Stromal cell of bone marrow (primary cell): Measurements from ENCODE around the gene ASGR1.
A peak's percentile ranks its signal among the peaks of the same experiment; 100 is the strongest.

Experiments used
- DNase-seq: peaks from one replicate; pipeline ENCODE4 v3.0.0-alpha.2; 2012; ENCODE audit warnings: low read depth

ASGR1 gene

DNA sequence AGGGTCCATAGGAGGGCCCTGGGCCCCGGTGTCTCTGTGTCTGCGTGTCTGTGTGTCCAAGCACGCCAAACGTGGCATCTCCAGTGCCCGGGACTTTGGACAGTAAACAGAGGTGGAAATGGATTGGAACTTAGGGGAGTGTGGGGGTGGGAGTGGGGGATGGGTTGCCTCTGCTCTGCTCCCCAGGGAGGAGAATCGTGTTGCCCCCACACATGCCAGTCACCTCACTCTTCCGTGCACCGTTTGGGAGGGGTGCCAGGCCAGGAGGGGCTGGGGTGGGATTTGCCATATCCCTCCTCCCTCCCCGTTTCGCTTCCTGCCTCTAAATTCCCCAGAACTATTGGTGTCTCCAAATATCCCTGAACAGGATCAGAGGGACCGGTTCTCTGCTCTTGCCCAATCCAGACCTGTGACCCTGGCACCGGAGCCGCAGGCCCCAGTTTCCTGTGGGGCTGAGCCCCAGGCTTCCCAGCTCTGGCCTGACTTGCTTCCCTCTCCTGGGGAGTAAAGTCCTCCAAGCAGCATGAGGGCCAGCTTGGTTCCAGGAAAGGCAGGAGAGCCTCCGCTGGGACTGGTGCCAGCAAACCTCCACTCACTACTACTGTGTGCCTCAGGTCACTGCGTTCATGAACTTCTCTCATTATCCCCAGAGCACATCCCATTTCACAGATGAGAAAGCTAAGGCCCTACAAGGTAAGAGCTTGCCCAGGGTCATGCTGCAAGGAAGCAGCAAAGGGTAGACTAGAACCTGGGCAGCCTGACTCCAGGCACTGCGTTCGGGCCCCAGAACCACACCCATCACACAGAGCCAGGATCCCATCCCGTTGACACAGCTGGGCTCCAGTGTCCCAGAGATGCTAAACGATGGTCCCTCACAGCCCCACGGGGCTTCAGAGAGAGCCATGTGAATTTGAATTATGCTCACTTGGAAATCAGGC lies at the start of gene ASGR1:
Gene ASGR1 (minus strand): TSS at position 54 of the 938 bp plus-strand sequence. CDS start 807 bp downstream, outside the sequence.
- DNase-seq = no peak

GRCh38 chr17:7228920-7229319 lies 49.8 kb upstream of the ASGR1 start:
- DNase-seq = no peak

GRCh38 chr17:7226721-7227710 lies 47.8 kb upstream of the ASGR1 start:
- DNase-seq = no peak

DNA sequence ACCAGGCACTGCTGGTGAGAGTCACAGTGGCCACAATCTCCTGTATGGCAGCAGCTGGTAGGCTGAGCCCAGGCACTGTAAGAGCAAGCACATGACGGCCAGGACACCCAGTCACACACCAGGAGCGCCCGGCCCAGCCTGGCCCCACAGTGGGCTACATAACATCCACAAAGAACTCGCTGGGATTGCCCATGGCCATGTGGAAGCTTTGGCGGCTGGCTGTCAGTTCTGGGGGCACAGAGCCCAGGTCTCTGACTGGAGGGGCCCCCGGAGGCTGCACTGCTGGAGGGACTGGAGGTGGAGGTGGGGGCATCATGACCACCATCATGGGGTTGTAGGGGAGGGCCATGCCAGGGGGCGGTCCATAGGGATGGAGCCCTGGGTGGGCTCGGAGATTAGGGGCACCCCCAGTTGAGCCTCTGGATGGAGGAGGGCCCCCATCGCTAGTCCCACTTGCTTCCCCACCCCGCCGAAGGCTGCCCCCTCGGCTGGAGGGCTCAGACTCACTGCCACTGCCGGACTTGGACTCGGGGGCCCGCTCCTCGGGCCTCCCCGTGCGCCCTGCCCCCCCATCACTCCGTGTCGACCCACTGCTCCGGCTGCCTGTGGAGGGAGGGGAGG lies 46.7 kb upstream of the ASGR1 start:
- no peak for DNase-seq

DNA sequence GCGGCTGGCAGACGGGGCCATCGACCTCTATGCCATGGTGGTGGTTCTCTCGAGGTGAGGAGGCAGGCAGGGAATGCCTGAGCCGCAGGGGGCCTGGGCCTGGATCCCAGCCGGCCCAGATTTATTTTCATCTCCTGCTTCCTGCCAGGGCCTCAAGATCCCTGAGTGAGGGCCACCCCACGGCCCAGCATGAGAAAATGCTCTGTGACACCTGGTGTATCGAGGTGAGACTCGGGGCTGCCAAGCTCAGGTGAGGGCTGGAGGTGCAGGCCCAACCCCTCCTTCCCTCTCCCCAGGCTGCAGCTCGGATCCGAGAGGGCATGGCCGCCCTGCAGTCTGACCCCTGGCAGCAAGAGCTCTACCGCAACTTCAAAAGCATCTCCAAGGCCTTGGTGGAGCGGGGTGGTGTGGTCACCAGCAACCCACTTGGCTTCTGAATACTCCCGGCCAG lies 45.5 kb upstream of the ASGR1 start:
- no peak for DNase-seq

GRCh38 chr17:7224110-7224509 lies 44.9 kb upstream of the ASGR1 start:
- no peak for DNase-seq

GRCh38 chr17:7223375-7223774 lies 44.2 kb upstream of the ASGR1 start:
- no peak for DNase-seq

DNA sequence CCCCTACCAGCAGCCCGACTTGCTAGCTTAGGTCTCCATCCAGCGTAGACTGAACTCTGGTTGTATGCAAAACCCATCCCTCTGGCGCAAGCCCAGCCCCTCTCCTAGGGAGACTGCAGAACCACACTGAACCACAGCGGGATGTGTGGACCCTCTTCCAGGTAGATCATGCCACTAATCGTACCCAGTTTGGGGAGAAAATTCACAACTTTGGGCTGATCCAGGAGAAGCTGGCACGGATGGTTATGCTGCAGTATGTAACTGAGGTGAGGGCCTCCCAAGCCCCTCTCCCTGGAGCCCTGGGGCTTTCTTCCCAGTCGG lies 43.8 kb upstream of the ASGR1 start:
- DNase-seq = no peak

DNA sequence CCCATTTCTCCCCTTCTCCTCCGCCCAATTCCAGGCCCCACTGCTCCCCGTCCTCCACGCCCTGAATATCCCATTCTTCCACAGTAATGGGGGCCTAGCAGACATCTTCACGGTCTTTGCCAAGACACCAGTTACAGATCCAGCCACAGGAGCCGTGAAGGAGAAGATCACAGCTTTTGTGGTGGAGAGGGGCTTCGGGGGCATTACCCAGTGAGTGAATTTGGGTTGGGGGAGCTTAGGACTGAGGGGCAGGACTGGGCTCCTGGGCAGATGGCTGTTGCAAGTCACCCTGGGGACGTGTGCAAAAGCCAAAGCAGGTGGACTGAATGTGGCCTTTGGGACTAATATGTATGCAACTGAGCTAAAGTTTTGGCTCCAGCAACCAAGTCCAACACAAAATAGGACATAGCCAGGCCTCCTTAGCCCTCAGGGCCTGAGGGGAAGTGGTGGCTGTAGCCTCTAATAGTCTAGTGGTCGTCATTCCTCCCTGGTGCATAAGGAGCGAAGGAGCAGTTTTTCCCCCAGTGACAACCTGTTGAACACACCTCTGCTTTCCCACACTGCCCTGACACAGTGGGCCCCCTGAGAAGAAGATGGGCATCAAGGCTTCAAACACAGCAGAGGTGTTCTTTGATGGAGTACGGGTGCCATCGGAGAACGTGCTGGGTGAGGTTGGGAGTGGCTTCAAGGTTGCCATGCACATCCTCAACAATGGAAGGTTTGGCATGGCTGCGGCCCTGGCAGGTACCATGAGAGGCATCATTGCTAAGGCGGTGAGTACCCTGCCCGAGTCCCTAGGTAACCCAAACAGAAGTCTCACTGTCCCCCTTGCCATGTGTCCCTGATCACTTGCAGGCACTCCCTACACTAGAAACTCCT lies 43.2 kb upstream of the ASGR1 start:
- DNase-seq = no peak

DNA sequence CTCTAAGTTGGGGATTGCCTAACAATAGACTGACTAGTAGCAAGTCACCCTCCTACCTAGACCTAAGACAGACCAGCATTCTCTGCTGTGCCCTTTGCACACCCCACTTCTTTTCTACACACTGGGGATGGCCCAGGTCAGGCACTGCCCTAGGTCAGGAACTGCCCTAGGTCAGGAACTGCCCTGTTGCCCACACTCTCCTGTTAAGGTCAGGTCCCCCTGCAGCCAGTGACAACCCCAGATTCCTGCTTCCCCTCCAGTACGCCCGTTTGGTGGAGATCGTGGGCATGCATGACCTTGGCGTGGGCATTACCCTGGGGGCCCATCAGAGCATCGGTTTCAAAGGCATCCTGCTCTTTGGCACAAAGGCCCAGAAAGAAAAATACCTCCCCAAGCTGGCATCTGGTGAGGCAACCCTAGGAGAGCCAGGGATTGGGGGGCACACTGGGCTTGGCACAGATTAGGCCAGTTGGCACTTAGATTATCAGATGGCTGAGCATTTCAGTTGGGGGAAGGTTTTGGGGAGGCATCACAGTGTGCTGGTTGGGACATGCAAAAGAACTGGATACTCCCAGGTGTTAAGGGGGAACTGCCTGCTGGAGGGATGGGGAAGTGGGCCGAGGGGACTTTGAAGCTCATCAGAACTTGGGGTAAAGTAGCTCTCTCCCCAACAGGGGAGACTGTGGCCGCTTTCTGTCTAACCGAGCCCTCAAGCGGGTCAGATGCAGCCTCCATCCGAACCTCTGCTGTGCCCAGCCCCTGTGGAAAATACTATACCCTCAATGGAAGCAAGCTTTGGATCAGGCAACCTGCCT lies 42.3 kb upstream of the ASGR1 start:
- no peak for DNase-seq

- DNase-seq = no peak
These were observed 41.6 kb upstream of the ASGR1 start for GRCh38 chr17:7220593-7221277.

DNA sequence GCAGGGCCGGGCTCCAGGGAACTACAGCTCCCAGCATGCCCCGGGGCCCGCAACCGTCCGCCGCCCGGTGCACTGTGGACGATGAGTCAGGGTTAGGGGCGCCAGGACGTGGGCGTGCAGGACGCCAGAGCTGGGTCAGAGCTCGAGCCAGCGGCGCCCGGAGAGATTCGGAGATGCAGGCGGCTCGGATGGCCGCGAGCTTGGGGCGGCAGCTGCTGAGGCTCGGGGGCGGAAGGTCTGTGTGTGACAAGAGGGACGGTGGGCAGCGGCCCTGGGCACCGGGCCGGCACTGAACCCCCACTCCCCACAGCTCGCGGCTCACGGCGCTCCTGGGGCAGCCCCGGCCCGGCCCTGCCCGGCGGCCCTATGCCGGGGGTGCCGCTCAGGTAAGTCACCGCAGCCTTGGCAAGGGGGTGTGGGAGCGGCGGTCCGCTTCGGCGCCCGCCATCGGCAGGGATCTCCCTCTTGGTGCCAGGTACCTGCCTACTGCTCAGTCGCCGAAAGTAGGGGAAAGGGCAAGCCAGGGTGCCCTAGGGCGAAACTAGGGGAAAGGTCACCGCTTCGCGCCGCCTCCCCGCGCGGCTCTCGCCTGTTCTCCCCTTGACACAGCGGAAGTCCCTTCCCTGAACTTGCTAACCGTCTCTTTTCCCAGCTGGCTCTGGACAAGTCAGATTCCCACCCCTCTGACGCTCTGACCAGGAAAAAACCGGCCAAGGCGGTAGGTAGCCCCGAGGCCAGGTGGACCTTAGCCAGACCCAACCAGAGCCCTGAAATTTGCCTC lies 40.8 kb upstream of the ASGR1 start, which contains the start of the genes ACADVL and DLG4:
Gene ACADVL (plus strand): TSS at position 127 of the 781 bp plus-strand sequence. CDS start 47 bp downstream, at position 174.
Gene DLG4 (minus strand): TSS at position 25 of the 781 bp plus-strand sequence.
- peak; percentile 84 for DNase-seq

DNA sequence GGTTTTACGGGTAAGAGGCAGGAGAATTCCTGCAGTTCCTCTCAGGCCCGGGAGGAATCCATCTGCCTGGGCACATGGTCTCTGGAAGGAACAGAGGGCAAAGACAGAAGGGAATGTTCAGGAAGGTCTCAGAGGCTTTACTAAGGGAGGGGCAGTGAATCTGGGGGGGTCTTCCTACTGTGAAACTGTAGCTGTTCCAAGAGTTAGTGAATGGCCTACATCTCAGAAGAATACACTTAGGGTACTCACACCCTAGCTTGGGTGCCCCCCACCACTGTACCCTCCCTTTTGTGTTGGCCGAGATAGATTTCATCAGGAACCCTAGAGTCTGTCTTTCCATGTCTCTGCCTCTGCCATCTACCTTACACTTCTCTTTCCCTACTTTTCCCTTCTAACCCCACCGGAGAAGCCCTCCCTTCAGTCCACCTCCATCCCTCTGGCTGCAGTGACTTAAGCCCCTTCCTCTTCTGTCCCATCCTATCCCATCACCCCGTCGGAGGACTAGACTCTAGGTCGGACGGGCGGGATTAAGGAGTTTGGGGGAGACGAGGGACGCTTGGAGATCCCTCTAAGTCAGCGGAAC lies 40.1 kb upstream of the ASGR1 start:
- no peak for DNase-seq

DNA sequence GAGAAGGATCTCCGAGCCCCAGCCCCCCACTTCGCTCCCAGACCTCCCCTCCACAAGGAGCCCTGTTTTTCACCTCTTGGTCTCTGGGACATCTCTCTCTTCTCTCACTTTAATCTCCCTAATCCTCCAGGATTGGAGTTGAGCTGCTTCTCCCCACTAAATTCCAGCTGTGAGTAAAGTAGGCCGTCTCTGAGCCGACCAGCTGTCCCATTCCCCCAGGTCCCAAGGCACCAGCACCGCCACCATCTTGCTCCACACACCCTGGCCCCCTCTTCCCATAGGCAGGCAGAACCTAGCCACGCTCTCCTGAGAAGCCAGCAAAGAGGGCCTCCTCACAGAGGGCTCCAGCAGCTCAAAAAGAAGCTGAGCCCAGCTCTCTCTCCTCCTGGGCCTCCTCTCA lies 39.6 kb upstream of the ASGR1 start:
- no peak for DNase-seq

GRCh38 chr17:7218166-7218565 lies 39.0 kb upstream of the ASGR1 start:
- no peak for DNase-seq

DNA sequence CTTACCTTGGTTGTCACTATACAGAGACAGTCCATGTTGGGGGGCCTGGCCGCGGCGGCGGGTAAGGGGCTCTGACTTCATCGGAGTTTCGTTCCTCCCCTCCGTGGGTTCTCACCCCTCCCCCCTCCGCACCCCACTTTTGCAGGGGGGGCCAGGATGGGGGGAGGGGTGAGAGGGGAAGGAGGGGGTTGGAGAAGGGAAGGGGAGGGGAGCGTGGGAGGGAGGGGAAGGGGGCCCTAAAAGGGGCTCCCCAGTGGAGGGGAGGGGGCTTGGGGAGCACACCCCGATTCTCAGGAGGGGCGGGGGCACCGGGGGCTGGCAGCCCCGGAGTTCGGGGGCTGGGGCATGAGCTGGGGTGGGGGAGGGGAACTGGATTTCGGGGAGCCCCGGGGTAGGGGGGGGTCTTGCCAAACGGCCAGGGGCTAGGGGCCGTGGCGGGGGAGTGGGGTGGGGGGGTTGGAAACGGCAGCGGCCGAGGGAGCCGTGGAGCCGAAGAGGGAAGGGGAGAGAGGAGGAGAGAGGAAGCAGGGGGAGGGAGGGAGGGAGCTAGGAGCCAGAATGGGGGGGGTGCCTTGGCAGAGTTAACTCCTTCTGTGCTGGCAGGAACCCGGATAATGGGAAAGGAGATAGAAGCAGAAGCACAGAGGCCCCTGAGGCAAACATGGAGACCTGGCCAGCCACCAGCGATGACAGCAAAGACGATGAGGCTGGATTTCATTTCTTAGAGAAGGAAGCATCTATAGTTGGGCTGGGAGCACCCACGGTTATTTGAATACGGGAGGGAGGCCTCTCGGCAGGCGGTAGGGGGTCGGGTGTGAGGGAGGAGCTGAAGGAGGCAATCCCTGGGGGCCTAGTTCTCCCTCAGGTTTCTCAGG lies 38.2 kb upstream of the ASGR1 start:
- peak; percentile 56 for DNase-seq
